Measurements from ENCODE around the gene EMILIN1. TPM values are rescaled to one million over a fixed set of nuclear protein-coding genes. Genes with fewer than 3 reads are reported as not detected.
"Not testable (repeated sequence)": the region's sequence is repeated elsewhere in the genome, so short reads cannot be mapped to it uniquely, and the experiment has no call there.

Gene EMILIN1
- total RNA-seq, 4 donors from 2014 or later = 6.8 to 18.2 (median 11.3) TPM

- TF ChIP-seq, protein P1, sequence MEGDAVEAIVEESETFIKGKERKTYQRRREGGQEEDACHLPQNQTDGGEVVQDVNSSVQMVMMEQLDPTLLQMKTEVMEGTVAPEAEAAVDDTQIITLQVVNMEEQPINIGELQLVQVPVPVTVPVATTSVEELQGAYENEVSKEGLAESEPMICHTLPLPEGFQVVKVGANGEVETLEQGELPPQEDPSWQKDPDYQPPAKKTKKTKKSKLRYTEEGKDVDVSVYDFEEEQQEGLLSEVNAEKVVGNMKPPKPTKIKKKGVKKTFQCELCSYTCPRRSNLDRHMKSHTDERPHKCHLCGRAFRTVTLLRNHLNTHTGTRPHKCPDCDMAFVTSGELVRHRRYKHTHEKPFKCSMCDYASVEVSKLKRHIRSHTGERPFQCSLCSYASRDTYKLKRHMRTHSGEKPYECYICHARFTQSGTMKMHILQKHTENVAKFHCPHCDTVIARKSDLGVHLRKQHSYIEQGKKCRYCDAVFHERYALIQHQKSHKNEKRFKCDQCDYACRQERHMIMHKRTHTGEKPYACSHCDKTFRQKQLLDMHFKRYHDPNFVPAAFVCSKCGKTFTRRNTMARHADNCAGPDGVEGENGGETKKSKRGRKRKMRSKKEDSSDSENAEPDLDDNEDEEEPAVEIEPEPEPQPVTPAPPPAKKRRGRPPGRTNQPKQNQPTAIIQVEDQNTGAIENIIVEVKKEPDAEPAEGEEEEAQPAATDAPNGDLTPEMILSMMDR (IDR thresholded peaks at IDR 0.05 in 4 of 5, conservative IDR thresholded peaks at IDR 0.05 in 1 of 5) = no peak
- no peak for TF ChIP-seq POLR2A (IDR thresholded peaks at IDR 0.05)
- ATAC-seq (no peak), DNase-seq (no peak)
- H3K36me3 ChIP-seq = no peaks in the 10 kb centered on the region
- in situ Hi-C loops (cut with MboI; ENCODE audit: low sequenced_read_pairs in 4 of 4) (loop anchor here in 3 of 4 donors (10.0 kb wide), 3 partner anchors 77 to 167 kb away; partner anchors contain the start of gene DNAJC5G (in 1 of the 3)), intact Hi-C loops (cut with DNase I; ENCODE audit: low total_unique reads) (no loop called here)
- H3K4me3 ChIP-seq = no peak overlapping the region
- H3K27me3 ChIP-seq = no peaks in the 10 kb centered on the region
- H3K27ac ChIP-seq = no peak overlapping the region
- no peaks in the 10 kb centered on the region for H3K4me1 ChIP-seq
- no peaks in the 10 kb centered on the region for H3K9me3 ChIP-seq
These were observed 29.8 kb downstream of the EMILIN1 start for GRCh38 chr2:27108221-27108620.

- Histone ChIP-seq H3K27ac (no peak overlapping the region), H3K4me1 (no peaks in the 10 kb centered on the region), H3K4me3 (no peak overlapping the region), H3K27me3 (no peaks in the 10 kb centered on the region), H3K9me3 (no peaks in the 10 kb centered on the region), H3K36me3 (no peaks in the 10 kb centered on the region)
- TF ChIP-seq, protein P1 (IDR thresholded peaks at IDR 0.05 in 4 of 5, conservative IDR thresholded peaks at IDR 0.05 in 1 of 5) = no peak
- TF ChIP-seq POLR2A (IDR thresholded peaks at IDR 0.05) = no peak
- ATAC-seq (no peak), DNase-seq (no peak)
- intact Hi-C loops (cut with DNase I; ENCODE audit: low total_unique reads) (no loop called here), in situ Hi-C loops (cut with MboI; ENCODE audit: low sequenced_read_pairs in 4 of 4) (loop anchor here in 3 of 4 donors (10.0 kb wide), 3 partner anchors 76 to 166 kb away; partner anchors contain the start of gene DNAJC5G (in 1 of the 3))
These were observed 30.7 kb downstream of the EMILIN1 start for GRCh38 chr2:27109083-27109482.

- intact Hi-C loops (cut with DNase I; ENCODE audit: low total_unique reads); H3K9me3 ChIP-seq; H3K27me3 ChIP-seq; DNase-seq; in situ Hi-C loops (cut with MboI; ENCODE audit: low sequenced_read_pairs in 4 of 4); ATAC-seq; H3K27ac ChIP-seq; H3K4me3 ChIP-seq; H3K4me1 ChIP-seq; H3K36me3 ChIP-seq: not testable (repeated sequence)
These were observed 32.4 kb downstream of the EMILIN1 start for GRCh38 chr2:27110603-27111352.

DNA sequence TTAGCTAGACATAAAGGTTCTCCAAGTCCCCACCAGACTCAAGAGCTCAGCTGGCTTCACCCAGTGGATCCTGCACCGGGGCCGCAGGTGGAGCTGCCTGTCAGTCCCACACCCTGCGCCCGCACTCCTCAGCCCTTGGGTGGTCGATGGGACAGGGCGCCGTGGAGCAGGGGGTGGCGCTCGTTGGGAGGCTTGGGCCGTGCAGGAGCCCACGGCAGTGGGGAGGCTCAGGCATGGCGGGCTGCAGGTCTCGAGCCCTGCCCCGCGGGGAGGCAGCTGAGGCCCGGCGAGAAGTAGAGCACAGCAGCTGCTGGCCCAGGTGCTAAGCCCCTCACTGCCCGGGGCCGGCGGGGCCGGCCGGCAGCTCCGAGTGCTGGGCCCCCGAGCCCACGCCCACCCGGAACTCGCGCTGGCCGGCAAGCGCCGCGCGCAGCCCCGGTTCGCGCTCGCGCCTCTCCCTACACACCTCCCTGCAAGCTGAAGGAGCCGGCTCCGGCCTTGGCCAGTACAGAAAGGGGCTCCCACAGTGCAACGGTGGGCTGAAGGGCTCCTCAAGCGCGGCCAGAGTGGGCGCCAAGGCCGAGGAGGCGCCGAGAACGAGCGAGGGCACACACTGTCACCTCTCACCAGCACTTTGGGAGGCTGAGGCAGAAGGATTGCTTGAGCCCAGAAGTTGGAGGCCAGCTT is 33.1 kb downstream of the EMILIN1 start:
- H3K27me3 ChIP-seq; H3K4me3 ChIP-seq; DNase-seq; H3K36me3 ChIP-seq; H3K27ac ChIP-seq; intact Hi-C loops (cut with DNase I; ENCODE audit: low total_unique reads); in situ Hi-C loops (cut with MboI; ENCODE audit: low sequenced_read_pairs in 4 of 4); ATAC-seq; H3K9me3 ChIP-seq; H3K4me1 ChIP-seq: not testable (repeated sequence)

GRCh38 chr2:27115519-27115918 is 37.1 kb downstream of the EMILIN1 start:
- DNase-seq (no peak), ATAC-seq (no peak)
- H3K4me3 ChIP-seq = no peak overlapping the region
- TF ChIP-seq, protein P1 (IDR thresholded peaks at IDR 0.05 in 4 of 5, conservative IDR thresholded peaks at IDR 0.05 in 1 of 5) = no peak
- intact Hi-C loops (cut with DNase I; ENCODE audit: low total_unique reads) (no loop called here), in situ Hi-C loops (cut with MboI; ENCODE audit: low sequenced_read_pairs in 4 of 4) (no loop called here)
- H3K27ac ChIP-seq = no peak overlapping the region
- no peaks in the 10 kb centered on the region for H3K9me3 ChIP-seq
- H3K27me3 ChIP-seq = peaks cover 0 to 5% (median 0%) of the 10 kb centered on the region in 3 donors
- H3K4me1 ChIP-seq = peaks cover 3 to 9% of the 10 kb centered on the region in 2 donors
- H3K36me3 ChIP-seq = no peaks in the 10 kb centered on the region

All from gastrocnemius medialis (tissue), 4 donors.